Urinary bladder (tissue), 4 donors: ENCODE results near the gene UBE2QL1. TPM values are rescaled to one million over a fixed set of nuclear protein-coding genes. Genes with fewer than 3 reads are reported as not detected.

Experiments
- DNase-seq: peaks from one replicate; pipeline ENCODE4 v3.0.0-alpha.2; 2015; ENCODE audit errors: extremely low spot score
- H3K27ac ChIP-seq: one replicate; pipeline ENCODE4 v1.5.1; 2013; ENCODE audit warnings: low read depth, mild to moderate bottlenecking, moderate library complexity
- H3K36me3 ChIP-seq: one replicate; pipeline ENCODE4 v1.6.1; 2013; ENCODE audit warnings: mild to moderate bottlenecking, moderate library complexity; ENCODE audit not compliant: insufficient read depth
- H3K4me1 ChIP-seq: one replicate; pipeline ENCODE4 v1.6.1; 2013; ENCODE audit warnings: mild to moderate bottlenecking, moderate library complexity; ENCODE audit not compliant: insufficient read depth
- H3K4me3 ChIP-seq: one replicate; pipeline ENCODE4 v1.5.1; 2013; ENCODE audit warnings: low read depth, low read length
- WGBS: extraction: QIAGEN DNeasy Blood & Tissue Kit; methylation state at CpG from one replicate; pipeline ENCODE4 v1.1.7; 2013; 5-methylcytosine and 5-hydroxymethylcytosine counted together
- polyA plus RNA-seq: library from polyadenylated mRNA; stranded (reverse); fragments of 200-250 nt; gene quantifications from one replicate; pipeline ENCODE4 v1.2.3, GENCODE V29; 2013
- total RNA-seq: library from RNA; depleted of rRNA; stranded (reverse); fragments of >200 nt; gene quantifications from one replicate; pipeline ENCODE4 v1.2.3, GENCODE V29; 2014
- donor health status: healthy with polysubstance abuse.
- donor health status: healthy.

The UBE2QL1 gene
- total and polyA plus RNA-seq, 2 donors, result 0.46 to 0.48 TPM

DNA sequence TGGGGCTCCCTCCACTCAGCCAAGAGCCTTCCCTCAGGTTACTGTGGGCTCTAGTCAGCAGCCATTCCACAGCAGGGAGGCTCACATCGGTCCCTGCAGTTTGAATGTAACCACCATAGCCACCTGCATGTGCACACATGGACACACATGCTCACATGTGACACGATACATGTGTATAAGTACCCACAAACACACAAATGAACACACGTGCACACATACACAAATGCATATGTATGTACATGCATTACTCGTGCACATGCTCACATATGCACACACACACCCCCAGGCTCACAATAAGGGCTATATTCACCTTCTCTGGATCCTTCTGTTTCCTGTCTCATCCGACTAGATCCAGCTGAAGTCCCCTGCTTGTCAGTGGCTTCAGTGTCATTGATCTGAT, 36.2 kb downstream of the UBE2QL1 start:
- Histone ChIP-seq H3K4me3 (no peak overlapping the region), H3K36me3 (no peaks in the 10 kb centered on the region), H3K27ac (no peak overlapping the region), H3K4me1 (no peaks in the 10 kb centered on the region)
- 77% methylated on average over 5 of the region's 5 CpGs for WGBS
- no peak for DNase-seq

DNA sequence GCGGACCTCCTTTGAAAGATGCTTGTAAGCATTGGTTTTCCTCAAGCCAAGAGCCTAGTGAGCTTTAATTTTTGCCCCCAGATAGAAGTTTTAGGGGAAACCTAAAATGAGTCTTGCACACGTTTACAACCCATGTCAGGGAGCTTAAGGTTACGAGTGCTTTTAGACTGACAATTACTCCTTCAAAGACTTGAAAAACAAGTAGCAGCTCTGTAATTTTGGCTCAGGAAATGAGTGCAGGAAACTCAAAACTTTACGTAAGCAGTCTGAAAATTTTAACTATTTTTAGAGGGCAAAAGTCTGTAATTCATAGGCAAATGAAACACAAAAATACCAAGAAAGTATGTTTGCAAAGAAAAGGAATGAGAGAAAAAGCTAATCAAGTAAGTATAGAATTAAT, 36.8 kb downstream of the UBE2QL1 start:
- H3K27ac ChIP-seq, result no peak overlapping the region
- no peak overlapping the region for H3K4me3 ChIP-seq
- no peak for DNase-seq
- no peaks in the 10 kb centered on the region for H3K36me3 ChIP-seq
- 38% methylated on average over 4 of the region's 4 CpGs for WGBS
- no peaks in the 10 kb centered on the region for H3K4me1 ChIP-seq

- Histone ChIP-seq H3K27ac (no peak overlapping the region), H3K36me3 (no peaks in the 10 kb centered on the region), H3K4me3 (no peak overlapping the region), H3K4me1 (no peaks in the 10 kb centered on the region)
- 97% methylated on average over 1 of the region's 1 CpG for WGBS
- no peak for DNase-seq
Measured at GRCh38 chr5:6486074-6486473, 37.4 kb downstream of the UBE2QL1 start.

GRCh38 chr5:6487081-6487480, 38.4 kb downstream of the UBE2QL1 start:
- DNase-seq, result no peak
- H3K27ac ChIP-seq, result no peak overlapping the region
- H3K4me1 ChIP-seq, result no peaks in the 10 kb centered on the region
- WGBS, result 52% methylated on average over 3 of the region's 3 CpGs
- H3K4me3 ChIP-seq, result no peak overlapping the region
- no peaks in the 10 kb centered on the region for H3K36me3 ChIP-seq

- 18% methylated on average over 4 of the region's 4 CpGs for WGBS
- H3K36me3 ChIP-seq, result no peaks in the 10 kb centered on the region
- no peak overlapping the region for H3K27ac ChIP-seq
- H3K4me3 ChIP-seq, result no peak overlapping the region
- no peak for DNase-seq
- no peaks in the 10 kb centered on the region for H3K4me1 ChIP-seq
Measured at GRCh38 chr5:6488021-6488420, 39.4 kb downstream of the UBE2QL1 start.

- 84% methylated on average over 10 of the region's 10 CpGs for WGBS
- Histone ChIP-seq H3K36me3 (no peaks in the 10 kb centered on the region), H3K4me1 (no peaks in the 10 kb centered on the region), H3K4me3 (no peak overlapping the region), H3K27ac (no peak overlapping the region)
- DNase-seq, result no peak
Measured at GRCh38 chr5:6489643-6490185, 41.1 kb downstream of the UBE2QL1 start.

DNA sequence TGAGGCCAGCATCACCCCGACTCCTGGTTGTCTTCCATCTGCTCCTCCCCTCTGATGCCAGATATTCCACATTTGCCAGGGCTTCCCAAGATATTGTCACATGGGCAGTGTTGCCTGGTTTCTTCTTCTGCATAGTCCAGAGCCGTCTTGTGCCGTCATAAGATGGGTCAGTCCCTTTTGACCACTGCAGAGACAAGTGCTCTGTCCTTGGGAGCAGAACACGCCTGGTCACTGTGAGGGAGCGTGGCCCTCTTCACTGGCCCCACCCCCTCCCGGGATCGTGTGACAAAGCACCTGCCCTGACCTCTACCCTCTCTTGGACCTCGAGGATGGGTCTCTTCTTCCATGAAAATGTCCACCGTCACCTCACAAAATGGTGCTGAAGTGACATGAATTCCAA, 41.6 kb downstream of the UBE2QL1 start:
- Histone ChIP-seq H3K4me3 (no peak overlapping the region), H3K4me1 (no peaks in the 10 kb centered on the region), H3K36me3 (no peaks in the 10 kb centered on the region), H3K27ac (no peak overlapping the region)
- 65% methylated on average over 9 of the region's 9 CpGs for WGBS
- no peak for DNase-seq

DNA sequence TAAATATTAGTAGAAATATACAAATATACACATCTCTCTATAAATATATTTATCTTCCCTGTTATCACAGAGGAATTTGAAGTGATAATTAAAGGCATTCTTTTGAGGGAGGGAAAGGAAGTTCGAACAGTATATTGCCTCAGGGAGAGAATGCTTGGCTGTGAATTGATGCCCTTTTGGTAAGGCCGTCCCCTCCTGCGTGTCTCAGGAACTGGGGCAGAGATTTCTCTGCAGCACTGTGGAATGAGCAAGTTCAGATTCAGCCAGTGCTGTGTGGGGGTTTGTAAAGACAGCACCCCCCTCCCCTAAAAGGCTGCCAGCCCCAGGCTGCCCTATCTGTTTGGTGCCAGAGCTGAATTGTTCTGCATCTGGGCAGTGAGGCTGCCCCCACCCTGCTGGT, 42.0 kb downstream of the UBE2QL1 start:
- 40% methylated on average over 3 of the region's 3 CpGs for WGBS
- Histone ChIP-seq H3K4me1 (no peaks in the 10 kb centered on the region), H3K27ac (no peak overlapping the region), H3K4me3 (no peak overlapping the region), H3K36me3 (no peaks in the 10 kb centered on the region)
- no peak for DNase-seq

GRCh38 chr5:6491196-6491918, 42.7 kb downstream of the UBE2QL1 start:
- 66% methylated on average over 32 of the region's 32 CpGs for WGBS
- Histone ChIP-seq H3K4me3 (no peak overlapping the region), H3K27ac (no peak overlapping the region), H3K36me3 (no peaks in the 10 kb centered on the region), H3K4me1 (no peaks in the 10 kb centered on the region)
- DNase-seq, result no peak

DNA sequence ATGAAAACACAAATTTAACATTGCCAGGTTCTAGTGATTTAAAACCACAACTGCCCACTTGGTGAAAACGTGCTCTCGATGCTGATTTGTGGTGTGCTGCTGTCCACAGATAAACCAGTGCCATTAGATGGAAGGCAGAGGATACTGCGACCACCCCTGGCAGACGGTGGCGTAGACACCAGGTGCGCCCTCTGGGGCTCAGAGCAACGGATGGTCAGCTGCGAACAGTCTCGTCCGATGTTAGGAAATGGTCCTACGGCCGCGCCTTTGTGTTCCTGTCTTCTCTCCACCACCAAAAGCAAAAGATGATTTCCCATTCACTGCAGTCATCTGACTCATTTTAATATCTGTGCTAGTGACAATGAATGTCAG, 43.2 kb downstream of the UBE2QL1 start:
- 84% methylated on average over 13 of the region's 13 CpGs for WGBS
- no peak overlapping the region for H3K27ac ChIP-seq
- H3K36me3 ChIP-seq, result no peaks in the 10 kb centered on the region
- DNase-seq, result no peak
- H3K4me3 ChIP-seq, result no peak overlapping the region
- H3K4me1 ChIP-seq, result no peaks in the 10 kb centered on the region

DNA sequence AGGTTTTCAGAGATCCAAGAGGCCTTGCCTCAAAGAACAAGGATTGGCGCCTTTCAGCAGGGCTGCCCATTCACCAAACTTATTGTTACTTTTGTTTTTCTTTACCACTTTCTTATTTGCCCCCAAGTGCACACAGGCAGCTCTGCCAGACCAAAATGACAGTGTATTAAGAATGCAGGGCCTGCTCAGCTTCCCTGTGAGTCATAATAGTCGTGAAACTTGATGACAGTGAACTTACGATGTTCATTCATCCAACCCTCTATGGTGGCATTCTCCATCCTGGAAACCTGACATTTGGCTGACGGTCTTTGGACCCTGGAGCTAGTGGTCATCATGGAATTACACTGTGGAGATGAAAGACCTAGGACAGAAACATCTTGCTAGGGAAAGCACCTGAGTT, 44.3 kb downstream of the UBE2QL1 start:
- Histone ChIP-seq H3K36me3 (no peaks in the 10 kb centered on the region), H3K27ac (no peak overlapping the region), H3K4me1 (no peaks in the 10 kb centered on the region), H3K4me3 (no peak overlapping the region)
- DNase-seq, result no peak
- 76% methylated on average over 4 of the region's 4 CpGs for WGBS

GRCh38 chr5:6493681-6494454, 45.2 kb downstream of the UBE2QL1 start:
- 92% methylated on average over 9 of the region's 9 CpGs for WGBS
- DNase-seq, result no peak
- Histone ChIP-seq H3K4me1 (no peaks in the 10 kb centered on the region), H3K4me3 (no peak overlapping the region), H3K36me3 (no peaks in the 10 kb centered on the region), H3K27ac (no peak overlapping the region)

- DNase-seq, result no peak
- H3K36me3 ChIP-seq, result no peaks in the 10 kb centered on the region
- no peaks in the 10 kb centered on the region for H3K4me1 ChIP-seq
- WGBS, result 74% methylated on average over 5 of the region's 5 CpGs
- H3K27ac ChIP-seq, result no peak overlapping the region
- H3K4me3 ChIP-seq, result no peak overlapping the region
Measured at GRCh38 chr5:6494939-6495338, 46.3 kb downstream of the UBE2QL1 start.
